Hepatocyte (in vitro differentiated cells): ENCODE measurements around the gene GEMIN4. TPM values are rescaled to one million over a fixed set of nuclear protein-coding genes. Genes with fewer than 3 reads are reported as not detected.
"Not testable (repeated sequence)": the region's sequence is repeated elsewhere in the genome, so short reads cannot be mapped to it uniquely, and the experiment has no call there.

ENCODE experiments used
- DNase-seq: peaks from one replicate; pipeline ENCODE4 v3.0.0-alpha.2; 2016; ENCODE audit warnings: low spot score
- H2AFZ ChIP-seq: fragments of 200-600 bp; sonication (generic); 2 replicates; pipeline ENCODE4 v1.6.0; 2016; ENCODE audit warnings: antibody characterized with exemption, mild to moderate bottlenecking
- H3K27ac ChIP-seq: fragments of 200-600 bp; sonication (generic); 2 replicates; pipeline ENCODE4 v1.5.1; 2016; ENCODE audit warnings: mild to moderate bottlenecking
- H3K27me3 ChIP-seq: fragments of 200-600 bp; sonication (generic); 2 replicates; pipeline ENCODE4 v1.6.1; 2016
- H3K36me3 ChIP-seq: fragments of 200-600 bp; sonication (generic); replicated peaks from 2 replicates; pipeline ENCODE4 v1.5.1; 2016; ENCODE audit warnings: low read depth; ENCODE audit not compliant: insufficient read depth
- H3K4me1 ChIP-seq: fragments of 200-600 bp; sonication (generic); 2 replicates; pipeline ENCODE4 v1.5.1; 2016; ENCODE audit warnings: mild to moderate bottlenecking, moderate library complexity; ENCODE audit not compliant: insufficient read depth
- H3K4me2 ChIP-seq: fragments of 200-600 bp; sonication (generic); 2 replicates; pipeline ENCODE4 v1.6.0; 2016
- H3K4me3 ChIP-seq: fragments of 200-600 bp; sonication (generic); 2 replicates; pipeline ENCODE4 v1.5.1; 2016; ENCODE audit warnings: mild to moderate bottlenecking
- H3K79me2 ChIP-seq: fragments of 200-600 bp; sonication (generic); 2 replicates; pipeline ENCODE4 v1.6.0; 2017; ENCODE audit warnings: mild to moderate bottlenecking
- H3K9me2 ChIP-seq: fragments of 200-600 bp; sonication (generic); replicated peaks from 2 replicates; pipeline ENCODE4 v1.6.0; 2017; ENCODE audit warnings: mild to moderate bottlenecking; ENCODE audit not compliant: insufficient read depth
- H3K9me3 ChIP-seq: fragments of 200-600 bp; sonication (generic); 2 replicates; pipeline ENCODE4 v1.5.1; 2016; ENCODE audit warnings: low read depth, mild to moderate bottlenecking
- H4K20me1 ChIP-seq: fragments of 200-600 bp; sonication (generic); 2 replicates; pipeline ENCODE4 v1.6.0; 2016; ENCODE audit warnings: mild to moderate bottlenecking; ENCODE audit not compliant: insufficient read depth, poor library complexity, severe bottlenecking
- CTCF ChIP-seq: fragments of 200-600 bp; sonication (generic); IDR thresholded peaks from 2 replicates; pipeline ENCODE4 v1.5.1; 2016; ENCODE audit warnings: antibody characterized with exemption, mild to moderate bottlenecking; ENCODE audit not compliant: poor library complexity
- EZH2 ChIP-seq: fragments of 200-600 bp; sonication (generic); IDR thresholded peaks from 2 replicates; pipeline ENCODE4 v1.6.1; 2016; ENCODE audit warnings: antibody characterized with exemption, mild to moderate bottlenecking, borderline replicate concordance
- EZH2phosphoT487 ChIP-seq: fragments of 200-600 bp; sonication (generic); IDR thresholded peaks from one replicate; pipeline ENCODE4 v1.6.1; 2018; ENCODE audit warnings: antibody characterized with exemption, mild to moderate bottlenecking, low read depth, moderate library complexity; ENCODE audit not compliant: unreplicated experiment, severe bottlenecking
- WGBS: methylation state at CpG from one replicate; pipeline ENCODE4 v1.1.6; 2016; ENCODE audit warnings: low lambda C conversion rate; ENCODE audit errors: missing lambda C conversion rate; 5-methylcytosine and 5-hydroxymethylcytosine counted together
- polyA plus RNA-seq: library from polyadenylated mRNA; unstranded; fragments of >200 nt; fragmentation: Nextera tagmentation; extraction: Ambion mirVana; gene quantifications from 2 replicates; pipeline ENCODE4 v1.2.1, GENCODE V29; 2016
- total RNA-seq: library from RNA; depleted of rRNA; stranded (reverse); fragments of >200 nt; gene quantifications from 2 replicates; pipeline ENCODE4 v1.2.3, GENCODE V29; 2014

The GEMIN4 gene
- total and polyA plus RNA-seq, 2 experiments from 2014 or later = 12.0 to 12.8 TPM

GRCh38 chr17:789160-789840 is 37.2 kb upstream of the GEMIN4 start:
- Histone ChIP-seq H3K4me3 (no peak overlapping the region), H3K9me2 (no peaks in the 10 kb centered on the region), H3K79me2 (peaks cover 27% of the 10 kb centered on the region), H3K27ac (peak overlapping the region; percentile 27), H4K20me1 (no peaks in the 10 kb centered on the region), H3K4me2 (no peak overlapping the region), H3K4me1 (no peaks in the 10 kb centered on the region), H3K36me3 (no peaks in the 10 kb centered on the region), H2AFZ (no peak overlapping the region), H3K27me3 (no peaks in the 10 kb centered on the region), H3K9me3 (no peaks in the 10 kb centered on the region)
- no peak for DNase-seq
- 95% methylated on average over 14 of the region's 14 CpGs for WGBS
- no peak for TF ChIP-seq EZH2phosphoT487
- no peak for TF ChIP-seq CTCF
- TF ChIP-seq EZH2 = no peak

- TF ChIP-seq EZH2phosphoT487 (no peak), EZH2 (no peak), CTCF (no peak)
- Histone ChIP-seq H3K27ac (no peak overlapping the region), H3K79me2 (peaks cover 35% of the 10 kb centered on the region), H3K4me1 (peaks cover under 1% of the 10 kb centered on the region), H3K9me3 (no peaks in the 10 kb centered on the region), H3K27me3 (no peaks in the 10 kb centered on the region), H4K20me1 (no peaks in the 10 kb centered on the region), H3K9me2 (no peaks in the 10 kb centered on the region), H2AFZ (no peak overlapping the region), H3K4me2 (no peak overlapping the region), H3K4me3 (no peak overlapping the region), H3K36me3 (no peaks in the 10 kb centered on the region)
- no peak for DNase-seq
- WGBS = 92% methylated on average over 4 of the region's 4 CpGs
Measured at GRCh38 chr17:788551-788950, 36.5 kb upstream of the GEMIN4 start.

GRCh38 chr17:787641-788221 is 35.7 kb upstream of the GEMIN4 start:
- no peak for TF ChIP-seq EZH2phosphoT487
- TF ChIP-seq EZH2 = no peak
- H3K4me1 ChIP-seq = peaks cover 8% of the 10 kb centered on the region
- H3K36me3 ChIP-seq = no peaks in the 10 kb centered on the region
- WGBS = 95% methylated on average over 11 of the region's 12 CpGs
- no peaks in the 10 kb centered on the region for H3K9me2 ChIP-seq
- no peaks in the 10 kb centered on the region for H4K20me1 ChIP-seq
- H3K4me3 ChIP-seq = no peak overlapping the region
- no peak overlapping the region for H3K4me2 ChIP-seq
- no peak overlapping the region for H3K27ac ChIP-seq
- H3K9me3 ChIP-seq = no peaks in the 10 kb centered on the region
- H3K27me3 ChIP-seq = no peaks in the 10 kb centered on the region
- peaks cover 43% of the 10 kb centered on the region for H3K79me2 ChIP-seq
- no peak for DNase-seq
- no peak overlapping the region for H2AFZ ChIP-seq

- H4K20me1 ChIP-seq, H2AFZ ChIP-seq, H3K9me2 ChIP-seq, H3K36me3 ChIP-seq, DNase-seq, H3K27ac ChIP-seq, H3K27me3 ChIP-seq, H3K9me3 ChIP-seq, H3K4me3 ChIP-seq, H3K4me2 ChIP-seq: not testable (repeated sequence)
- 84% methylated on average over 7 of the region's 7 CpGs for WGBS
- H3K4me1 ChIP-seq = peaks cover 13% of the 10 kb centered on the region
- H3K79me2 ChIP-seq = peaks cover 58% of the 10 kb centered on the region
Measured at GRCh38 chr17:785901-786300, 33.8 kb upstream of the GEMIN4 start.
